Mesenchymal stem cell (in vitro differentiated cells and primary cell): ENCODE results near the gene ABLIM2.

Source experiments
- DNase-seq: peaks from one replicate; pipeline ENCODE4 v3.0.0-alpha.2; 2013
- H2AFZ ChIP-seq: one replicate; pipeline ENCODE4 v1.6.1; 2013; ENCODE audit warnings: low read depth, mild to moderate bottlenecking, control low read depth, inconsistent platforms, low read length, moderate library complexity
- H2AK5ac ChIP-seq: 2 replicates; pipeline ENCODE4 v1.6.1; 2013; ENCODE audit warnings: low read length, moderate library complexity, mild to moderate bottlenecking, inconsistent platforms; ENCODE audit not compliant: severe bottlenecking
- H2BK120ac ChIP-seq: one replicate; pipeline ENCODE4 v1.6.1; 2013; ENCODE audit warnings: low read depth, mild to moderate bottlenecking, inconsistent platforms, low read length, moderate library complexity
- H2BK12ac ChIP-seq, 2 experiments: one replicate each; pipeline ENCODE4 v1.6.1; 2013; ENCODE audit warnings: inconsistent platforms in 2 of 2, low read length in 2 of 2, mild to moderate bottlenecking in 2 of 2, moderate library complexity in 2 of 2, control low read depth in 1 of 2
- H2BK15ac ChIP-seq: one replicate; pipeline ENCODE4 v1.6.1; 2013; ENCODE audit warnings: mild to moderate bottlenecking, low read depth, inconsistent platforms; ENCODE audit not compliant: poor library complexity, severe bottlenecking
- H2BK5ac ChIP-seq: 2 replicates; pipeline ENCODE4 v1.6.1; 2013; ENCODE audit warnings: low read depth, mild to moderate bottlenecking, low read length, control low read depth, inconsistent platforms; ENCODE audit not compliant: poor library complexity, severe bottlenecking
- H3K14ac ChIP-seq, 2 experiments: one replicate each; pipeline ENCODE4 v1.6.1; 2013; ENCODE audit warnings: inconsistent platforms in 2 of 2, low read length in 2 of 2, control low read depth in 1 of 2, mild to moderate bottlenecking in 1 of 2, moderate library complexity in 1 of 2
- H3K18ac ChIP-seq, 2 experiments: one replicate each; pipeline ENCODE4 v1.6.1; 2013; ENCODE audit warnings: inconsistent platforms in 2 of 2, low read length in 2 of 2, control low read depth in 1 of 2, low read depth in 1 of 2, mild to moderate bottlenecking in 1 of 2
- H3K23ac ChIP-seq, 2 experiments: one replicate each; pipeline ENCODE4 v1.6.1; 2013; ENCODE audit warnings: inconsistent platforms in 2 of 2, low read length in 2 of 2, mild to moderate bottlenecking in 2 of 2, moderate library complexity in 2 of 2, control low read depth in 1 of 2
- H3K27ac ChIP-seq: 2 replicates; pipeline ENCODE4 v1.5.1; 2013; ENCODE audit warnings: mild to moderate bottlenecking, moderate library complexity, low read length, control low read depth, inconsistent platforms; ENCODE audit not compliant: poor library complexity, severe bottlenecking
- H3K27me3 ChIP-seq, 2 experiments: 2 replicates each; pipeline versions ENCODE4 v1.6.1 to v1.7.0; 2013; ENCODE audit warnings: low read length in 2 of 2, mild to moderate bottlenecking in 2 of 2, moderate library complexity in 2 of 2, control low read depth in 1 of 2, inconsistent platforms in 1 of 2; ENCODE audit not compliant: control insufficient read depth in 1 of 2, insufficient read depth in 1 of 2
- H3K36me3 ChIP-seq, 2 experiments: 2 replicates each; pipeline versions ENCODE4 v1.6.1 to v1.7.0; 2013; ENCODE audit warnings: low read length in 2 of 2, control low read depth in 1 of 2, inconsistent platforms in 1 of 2, low read depth in 1 of 2, mild to moderate bottlenecking in 1 of 2; ENCODE audit not compliant: insufficient read depth in 2 of 2, control insufficient read depth in 1 of 2
- H3K4ac ChIP-seq, 2 experiments: one replicate each; pipeline ENCODE4 v1.6.1; 2013; ENCODE audit warnings: inconsistent platforms in 2 of 2, low read length in 2 of 2, mild to moderate bottlenecking in 2 of 2, moderate library complexity in 2 of 2, control low read depth in 1 of 2, low read depth in 1 of 2
- H3K4me1 ChIP-seq: 2 replicates; pipeline ENCODE4 v1.6.1; 2013; ENCODE audit warnings: low read depth, low read length, control low read depth; ENCODE audit not compliant: control insufficient read depth, insufficient read depth
- H3K4me2 ChIP-seq: 2 replicates; pipeline ENCODE4 v1.6.1; 2013; ENCODE audit warnings: low read length, mild to moderate bottlenecking, inconsistent platforms; ENCODE audit not compliant: poor library complexity, severe bottlenecking
- H3K4me3 ChIP-seq, 2 experiments: 2 replicates each; pipeline versions ENCODE4 v1.5.1 to v1.7.0; 2013; ENCODE audit warnings: low read length in 2 of 2, mild to moderate bottlenecking in 2 of 2, control low read depth in 1 of 2, low read depth in 1 of 2; ENCODE audit not compliant: insufficient read depth in 1 of 2
- H3K79me1 ChIP-seq: replicated peaks from 2 replicates; pipeline ENCODE4 v1.6.1; 2013; ENCODE audit warnings: mild to moderate bottlenecking, control low read depth, low read length, inconsistent platforms; ENCODE audit not compliant: poor library complexity, severe bottlenecking
- H3K9ac ChIP-seq: 2 replicates; pipeline ENCODE4 v1.7.0; 2013; ENCODE audit warnings: mild to moderate bottlenecking, low read length, moderate library complexity
- H3K9me3 ChIP-seq: 2 replicates; pipeline ENCODE4 v1.7.0; 2013; ENCODE audit warnings: mild to moderate bottlenecking, low read length; ENCODE audit not compliant: control insufficient read depth
- H4K8ac ChIP-seq: one replicate; pipeline ENCODE4 v1.6.1; 2013; ENCODE audit warnings: inconsistent platforms, mild to moderate bottlenecking, low read length, moderate library complexity
- H4K91ac ChIP-seq: one replicate; pipeline ENCODE4 v1.6.1; 2013; ENCODE audit warnings: mild to moderate bottlenecking, low read length, inconsistent platforms
- WGBS: methylation state at CpG from one replicate; pipeline ENCODE4 v1.1.7; 2013; ENCODE audit warnings: mixed read lengths; 5-methylcytosine and 5-hydroxymethylcytosine counted together

The ABLIM2 gene

DNA sequence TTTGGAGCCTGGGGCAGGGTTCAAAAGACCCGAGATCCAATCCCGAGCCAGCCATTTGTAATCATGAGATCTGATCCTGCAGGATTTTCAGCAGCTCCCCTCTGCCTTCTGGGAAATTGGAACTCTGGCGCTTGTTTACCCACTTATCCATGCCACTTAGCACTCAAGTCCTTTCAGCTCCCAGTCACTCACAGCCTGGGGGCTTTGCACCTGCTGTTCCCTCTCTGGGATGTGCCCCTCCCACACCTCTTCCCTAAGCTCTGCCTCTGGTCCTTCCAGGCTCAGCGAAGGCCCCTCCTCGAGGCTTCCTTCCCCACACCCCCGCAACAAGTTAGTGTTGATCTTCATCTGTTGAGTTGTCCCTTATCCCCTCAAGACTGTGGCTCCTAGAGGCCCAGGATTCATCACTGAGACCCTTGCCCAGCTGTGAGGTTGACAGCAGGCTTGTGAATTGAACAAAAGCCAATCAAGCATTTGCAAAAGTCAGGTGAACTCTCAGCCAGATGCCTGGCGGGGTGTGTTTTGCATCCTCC, 119.8 kb downstream of the ABLIM2 start:
- Histone ChIP-seq H2AFZ (no peak overlapping the region), H3K14ac (no peak overlapping the region), H3K18ac (no peak overlapping the region), H4K91ac (no peak overlapping the region), H3K4ac (no peak overlapping the region), H3K9ac (no peak overlapping the region), H3K4me3 (no peak overlapping the region), H2BK5ac (no peak overlapping the region), H3K23ac (no peak overlapping the region), H2BK12ac (no peak overlapping the region), H3K79me1 (no peaks in the 10 kb centered on the region), H3K4me1 (peaks cover 12% of the 10 kb centered on the region), H4K8ac (no peak overlapping the region), H2BK120ac (no peak overlapping the region), H3K9me3 (no peaks in the 10 kb centered on the region), H2AK5ac (no peak overlapping the region), H2BK15ac (no peak overlapping the region), H3K27ac (no peak overlapping the region), H3K4me2 (no peak overlapping the region), H3K36me3 (no peaks in the 10 kb centered on the region), H3K27me3 (peaks cover 34 to 39% of the 10 kb centered on the region in 2 experiments)
- DNase-seq = no peak
- WGBS = 68% methylated on average over 7 of the region's 7 CpGs

- Histone ChIP-seq H2BK15ac (no peak overlapping the region), H3K4me1 (peaks cover 12% of the 10 kb centered on the region), H3K4ac (no peak overlapping the region), H3K79me1 (no peaks in the 10 kb centered on the region), H3K18ac (no peak overlapping the region), H2AK5ac (no peak overlapping the region), H2AFZ (no peak overlapping the region), H2BK12ac (no peak overlapping the region), H4K8ac (no peak overlapping the region), H4K91ac (no peak overlapping the region), H3K23ac (no peak overlapping the region), H2BK5ac (no peak overlapping the region), H3K9me3 (no peaks in the 10 kb centered on the region), H3K4me2 (no peak overlapping the region), H3K14ac (no peak overlapping the region), H3K36me3 (no peaks in the 10 kb centered on the region), H2BK120ac (no peak overlapping the region), H3K9ac (no peak overlapping the region), H3K27ac (no peak overlapping the region), H3K27me3 (peaks cover 37 to 39% of the 10 kb centered on the region in 2 experiments), H3K4me3 (no peak overlapping the region)
- no peak for DNase-seq
- WGBS = 78% methylated on average over 2 of the region's 2 CpGs
Measured at GRCh38 chr4:8038083-8038482, 120.5 kb downstream of the ABLIM2 start.

DNA sequence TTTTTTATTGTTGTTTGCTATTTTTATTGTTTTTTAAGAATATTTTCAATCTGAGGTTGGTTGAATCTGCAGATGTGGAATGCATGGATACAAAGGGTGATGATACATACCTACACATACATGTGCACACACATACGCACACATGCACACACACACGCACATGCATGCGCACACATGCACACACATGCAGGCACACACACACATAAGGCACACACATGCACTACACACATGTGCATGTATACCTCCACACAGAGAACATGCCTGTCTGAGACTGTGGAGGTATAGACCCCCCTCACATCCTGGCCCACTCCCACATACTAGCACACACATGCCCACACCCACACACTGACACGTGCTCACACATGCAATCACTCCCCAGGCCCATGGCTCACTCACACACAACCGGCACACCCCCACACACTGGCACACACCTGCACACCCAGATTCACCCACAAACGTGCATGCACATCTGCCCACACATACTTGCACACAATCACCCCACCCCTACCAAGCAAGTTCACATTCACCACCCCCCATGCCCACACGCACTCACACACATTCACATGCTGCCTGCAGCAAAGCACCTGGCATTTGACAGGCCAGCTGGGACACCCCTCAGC, 121.4 kb downstream of the ABLIM2 start:
- no peaks in the 10 kb centered on the region for H3K36me3 ChIP-seq
- no peak overlapping the region for H3K4me2 ChIP-seq
- no peaks in the 10 kb centered on the region for H3K79me1 ChIP-seq
- 87% methylated on average over 7 of the region's 7 CpGs for WGBS
- no peak overlapping the region for H4K91ac ChIP-seq
- H2BK12ac ChIP-seq = no peak overlapping the region
- H2BK5ac ChIP-seq = no peak overlapping the region
- no peak overlapping the region for H3K9ac ChIP-seq
- H3K14ac ChIP-seq = peak overlapping the region in 1 of 2 experiments; percentile 84
- no peak overlapping the region for H2AFZ ChIP-seq
- H3K18ac ChIP-seq = no peak overlapping the region
- no peaks in the 10 kb centered on the region for H3K9me3 ChIP-seq
- no peak overlapping the region for H3K23ac ChIP-seq
- no peak overlapping the region for H2BK120ac ChIP-seq
- H3K4me1 ChIP-seq = peaks cover 12% of the 10 kb centered on the region
- no peak for DNase-seq
- peaks cover 45 to 47% of the 10 kb centered on the region in 2 experiments for H3K27me3 ChIP-seq
- H4K8ac ChIP-seq = no peak overlapping the region
- no peak overlapping the region for H3K27ac ChIP-seq
- no peak overlapping the region for H3K4me3 ChIP-seq
- no peak overlapping the region for H2AK5ac ChIP-seq
- no peak overlapping the region for H2BK15ac ChIP-seq
- H3K4ac ChIP-seq = no peak overlapping the region

GRCh38 chr4:8035371-8035780, 123.2 kb downstream of the ABLIM2 start:
- Histone ChIP-seq H2AK5ac (no peak overlapping the region), H3K14ac (no peak overlapping the region), H3K79me1 (no peaks in the 10 kb centered on the region), H4K8ac (no peak overlapping the region), H2BK12ac (no peak overlapping the region), H3K27ac (no peak overlapping the region), H3K9me3 (no peaks in the 10 kb centered on the region), H2BK15ac (no peak overlapping the region), H2BK5ac (no peak overlapping the region), H3K18ac (no peak overlapping the region), H3K23ac (no peak overlapping the region), H2AFZ (no peak overlapping the region), H3K4me1 (peaks cover 13% of the 10 kb centered on the region), H3K4ac (no peak overlapping the region), H3K4me3 (no peak overlapping the region), H3K27me3 (peaks cover 51 to 56% of the 10 kb centered on the region in 2 experiments), H3K4me2 (no peak overlapping the region), H2BK120ac (no peak overlapping the region), H3K36me3 (no peaks in the 10 kb centered on the region), H4K91ac (no peak overlapping the region), H3K9ac (no peak overlapping the region)
- peak; percentile 29 for DNase-seq
- WGBS = 72% methylated on average over 12 of the region's 13 CpGs
